Peyer's patch (tissue), 4 donors: ENCODE data around the gene DEGS1. TPM values are rescaled to one million over a fixed set of nuclear protein-coding genes. Genes with fewer than 3 reads are reported as not detected.
A peak's percentile ranks its signal among the peaks of the same experiment; 100 is the strongest.

Experiments
- DNase-seq, 3 donors: peaks; one replicate each; pipeline ENCODE4 v3.0.0-alpha.2; 2017 to 2019
- H3K27ac ChIP-seq, 4 donors: fragments of 200-600 bp; sonication (generic); one replicate each; pipeline ENCODE4 v1.5.1; 2016 to 2019
- H3K27me3 ChIP-seq, 2 donors: fragments of 200-600 bp; sonication (generic); one replicate each; pipeline ENCODE4 v1.5.1; 2019
- H3K36me3 ChIP-seq, 3 donors: fragments of 200-600 bp; sonication (generic); one replicate each; pipeline ENCODE4 v1.5.1; 2016 to 2019
- H3K4me1 ChIP-seq, 4 donors: fragments of 200-600 bp; sonication (generic); one replicate each; pipeline ENCODE4 v1.5.1; 2016 to 2019
- H3K4me3 ChIP-seq, 4 donors: fragments of 200-600 bp; sonication (generic); 1 replicate in 3 of 4; 2 replicates in 1 of 4; pipeline ENCODE4 v1.5.1; 2016 to 2019; ENCODE audit warnings: mild to moderate bottlenecking in 1 of 4
- H3K9me3 ChIP-seq, 4 donors: fragments of 200-600 bp; sonication (generic); one replicate each; pipeline ENCODE4 v1.5.1; 2016 to 2019; ENCODE audit warnings: mild to moderate bottlenecking in 1 of 4
- POLR2A ChIP-seq, 2 donors: fragments of 450-650 bp; IDR thresholded peaks; one replicate each; pipeline ENCODE4 v1.5.1; 2017; ENCODE audit warnings: antibody characterized with exemption in 2 of 2, mild to moderate bottlenecking in 2 of 2, moderate library complexity in 2 of 2
- total RNA-seq, 4 donors: library from RNA; depleted of rRNA; stranded (reverse); fragments of >200 nt; gene quantifications; one replicate each; pipeline ENCODE4 v1.1.0, GENCODE V29; 2016
- TF ChIP-seq, protein P1 (sequence below), 6 experiments: fragments of 450-650 bp in 4 of 6; fragments of 200-600 bp in 2 of 6; sonication (generic) in 1 of 6; IDR thresholded peaks; one replicate each; pipeline ENCODE4 v1.5.1; 2017 to 2019; ENCODE audit warnings: antibody characterized with exemption in 6 of 6, mild to moderate bottlenecking in 3 of 6, moderate library complexity in 1 of 6

The DEGS1 gene
- total RNA-seq, 4 donors from 2014 or later: 14.6 to 46.4 (median 20.0) TPM

DNA sequence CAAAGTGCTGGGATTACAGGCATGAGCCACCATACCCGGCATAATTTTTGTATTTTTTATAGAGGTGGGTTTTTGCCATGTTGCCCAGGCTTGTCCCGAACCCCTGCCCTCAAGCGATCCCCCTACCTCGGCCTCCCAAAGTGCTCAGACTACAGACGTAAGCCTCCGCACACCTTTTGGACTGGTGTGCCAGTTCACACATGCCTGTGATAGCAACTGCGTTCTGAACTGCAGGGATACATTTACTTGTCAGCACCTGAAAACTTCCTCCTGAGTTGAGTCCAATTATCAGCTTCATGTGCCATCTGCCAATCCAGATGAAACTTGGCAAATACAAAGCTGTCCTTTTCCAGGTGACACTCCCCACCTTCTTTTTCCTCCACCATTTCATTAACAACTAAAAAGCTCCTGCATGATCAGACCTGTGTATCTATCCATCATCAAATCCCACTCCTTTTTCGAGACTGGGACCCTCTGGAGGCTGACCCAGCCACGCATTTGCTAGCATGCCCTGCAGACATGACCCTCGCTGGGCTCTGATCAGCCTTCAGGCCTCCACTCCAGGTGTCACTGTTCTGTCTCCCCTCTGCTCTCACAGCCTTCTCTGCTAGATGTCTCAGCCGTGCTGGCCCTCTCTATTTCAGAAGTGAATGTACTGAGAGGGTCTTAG is 2.1 kb upstream of the DEGS1 start:
- no peak for DNase-seq
- H3K36me3 ChIP-seq: no peaks in the 10 kb centered on the region
- TF ChIP-seq, protein P1, sequence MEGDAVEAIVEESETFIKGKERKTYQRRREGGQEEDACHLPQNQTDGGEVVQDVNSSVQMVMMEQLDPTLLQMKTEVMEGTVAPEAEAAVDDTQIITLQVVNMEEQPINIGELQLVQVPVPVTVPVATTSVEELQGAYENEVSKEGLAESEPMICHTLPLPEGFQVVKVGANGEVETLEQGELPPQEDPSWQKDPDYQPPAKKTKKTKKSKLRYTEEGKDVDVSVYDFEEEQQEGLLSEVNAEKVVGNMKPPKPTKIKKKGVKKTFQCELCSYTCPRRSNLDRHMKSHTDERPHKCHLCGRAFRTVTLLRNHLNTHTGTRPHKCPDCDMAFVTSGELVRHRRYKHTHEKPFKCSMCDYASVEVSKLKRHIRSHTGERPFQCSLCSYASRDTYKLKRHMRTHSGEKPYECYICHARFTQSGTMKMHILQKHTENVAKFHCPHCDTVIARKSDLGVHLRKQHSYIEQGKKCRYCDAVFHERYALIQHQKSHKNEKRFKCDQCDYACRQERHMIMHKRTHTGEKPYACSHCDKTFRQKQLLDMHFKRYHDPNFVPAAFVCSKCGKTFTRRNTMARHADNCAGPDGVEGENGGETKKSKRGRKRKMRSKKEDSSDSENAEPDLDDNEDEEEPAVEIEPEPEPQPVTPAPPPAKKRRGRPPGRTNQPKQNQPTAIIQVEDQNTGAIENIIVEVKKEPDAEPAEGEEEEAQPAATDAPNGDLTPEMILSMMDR (IDR thresholded peaks at IDR 0.05): no peak
- no peak for TF ChIP-seq POLR2A (IDR thresholded peaks at IDR 0.05)
- H3K27me3 ChIP-seq: no peaks in the 10 kb centered on the region
- H3K9me3 ChIP-seq: no peaks in the 10 kb centered on the region
- H3K4me1 ChIP-seq: peaks cover 0 to 19% (median 2%) of the 10 kb centered on the region in 4 donors
- H3K27ac ChIP-seq: no peak overlapping the region
- H3K4me3 ChIP-seq: no peak overlapping the region

DNA sequence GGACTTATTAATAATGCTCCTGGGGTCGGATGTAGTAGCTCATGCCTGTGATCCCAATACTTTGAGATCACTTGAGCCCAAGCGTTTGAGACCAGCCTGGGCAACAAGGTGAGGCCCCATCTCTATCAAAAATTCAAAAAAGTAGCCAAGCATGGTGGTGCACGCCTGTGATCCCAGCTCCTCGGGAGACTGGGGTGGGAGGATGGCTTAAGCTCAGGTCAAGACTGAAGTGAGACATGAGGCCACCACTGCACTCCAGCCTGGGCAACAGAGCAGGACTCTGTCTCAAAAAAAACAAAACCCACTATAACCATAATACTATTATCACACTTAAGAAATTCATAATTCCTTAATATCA is 1.6 kb upstream of the DEGS1 start:
- Histone ChIP-seq H3K4me1 (peaks cover 0 to 19% (median 4%) of the 10 kb centered on the region in 4 donors), H3K27me3 (no peaks in the 10 kb centered on the region), H3K27ac (no peak overlapping the region), H3K9me3 (no peaks in the 10 kb centered on the region), H3K36me3 (no peaks in the 10 kb centered on the region), H3K4me3 (no peak overlapping the region)
- no peak for DNase-seq
- TF ChIP-seq, protein P1 (IDR thresholded peaks at IDR 0.05): no peak
- TF ChIP-seq POLR2A (IDR thresholded peaks at IDR 0.05): no peak

DNA sequence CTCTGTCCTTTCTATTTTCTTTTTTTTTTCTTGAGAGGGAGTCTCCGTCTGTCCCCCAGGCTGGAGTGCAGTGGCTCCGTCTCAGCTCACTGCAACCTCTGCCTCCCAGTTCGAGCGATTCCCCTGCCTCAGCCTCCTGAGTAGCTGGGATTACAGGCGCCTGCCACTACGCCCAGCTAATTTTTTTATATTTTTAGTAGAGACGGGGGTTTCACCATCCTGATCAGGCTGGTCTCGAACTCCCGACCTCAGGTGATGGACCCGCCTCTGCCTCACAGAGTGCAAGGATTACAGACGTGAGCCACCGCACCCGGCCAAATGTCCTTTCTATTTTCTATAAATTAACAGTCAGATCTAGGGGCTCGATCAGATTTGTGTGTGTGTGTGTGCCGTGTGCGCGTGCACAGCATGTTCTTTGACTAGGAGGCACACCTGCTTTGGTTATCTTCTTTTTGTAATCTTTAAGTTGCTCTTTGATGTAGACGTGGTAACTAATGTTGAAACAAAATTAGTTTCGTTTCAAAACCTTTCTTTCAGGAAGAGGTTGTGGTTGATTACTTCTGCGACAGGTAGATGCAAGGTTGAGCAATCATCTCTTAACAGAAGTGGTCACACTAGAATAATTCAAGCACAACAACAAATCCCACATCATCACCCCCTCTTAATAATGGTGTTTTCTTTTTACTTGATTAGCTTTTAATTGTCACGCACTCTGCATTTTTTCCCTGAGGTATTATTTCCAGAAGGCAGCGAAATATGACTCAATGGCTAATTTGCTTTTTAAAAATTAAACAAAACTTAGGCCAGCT is 779 bp upstream of the DEGS1 start:
- H3K27ac ChIP-seq: peak overlapping the region; percentile 94 to 100 (median 96)
- DNase-seq: peak in 2 of 3 donors; percentile 48 to 71
- no peaks in the 10 kb centered on the region for H3K9me3 ChIP-seq
- peak overlapping the region; percentile 62 to 97 (median 90) for H3K4me3 ChIP-seq
- H3K36me3 ChIP-seq: no peaks in the 10 kb centered on the region
- no peaks in the 10 kb centered on the region for H3K27me3 ChIP-seq
- H3K4me1 ChIP-seq: peaks cover 0 to 19% (median 4%) of the 10 kb centered on the region in 4 donors
- TF ChIP-seq POLR2A (IDR thresholded peaks at IDR 0.05): no peak
- TF ChIP-seq, protein P1 (IDR thresholded peaks at IDR 0.05): no peak

DNA sequence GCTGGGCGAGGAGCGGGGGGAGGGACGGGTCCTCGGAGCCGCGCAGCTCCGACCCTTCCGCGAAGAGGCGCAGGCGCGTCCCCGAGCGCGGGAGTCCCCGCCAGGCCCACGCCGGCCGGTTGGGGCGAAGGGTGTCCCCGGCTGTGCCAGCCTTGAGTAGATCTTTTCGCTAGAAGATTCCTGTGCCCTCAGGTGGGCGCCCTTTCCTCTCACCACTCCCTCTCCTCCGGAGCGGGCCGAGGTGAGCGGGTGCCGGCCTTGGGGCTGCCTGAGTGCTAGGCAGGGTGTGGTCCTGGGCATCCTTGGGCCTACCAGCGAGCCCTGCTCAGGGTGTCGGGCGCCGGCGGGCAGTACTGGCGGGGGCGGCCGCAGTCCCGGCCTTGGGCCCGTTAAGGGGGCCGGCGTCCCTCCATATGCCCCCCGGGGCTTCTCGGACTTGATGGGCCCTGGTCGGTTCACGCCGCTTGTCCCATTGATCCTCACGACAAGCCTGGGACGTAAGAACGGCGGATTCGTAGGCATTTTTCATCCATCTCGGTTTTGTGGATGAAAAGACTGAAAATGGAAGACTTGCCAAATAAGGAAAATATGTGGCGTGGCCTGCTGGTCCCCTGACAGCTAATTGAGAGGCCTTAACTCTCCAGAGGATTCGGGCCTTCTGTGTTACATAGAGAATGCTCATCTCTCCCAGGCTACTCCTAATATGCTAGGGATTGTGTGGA is 712 bp downstream of the DEGS1 start:
- no peak for TF ChIP-seq POLR2A (IDR thresholded peaks at IDR 0.05)
- TF ChIP-seq, protein P1 (IDR thresholded peaks at IDR 0.05): no peak
- Histone ChIP-seq H3K4me3 (peak overlapping the region; percentile 62 to 97 (median 90)), H3K27me3 (no peaks in the 10 kb centered on the region), H3K27ac (peak overlapping the region; percentile 94 to 100 (median 96)), H3K4me1 (peaks cover 0 to 19% (median 4%) of the 10 kb centered on the region in 4 donors), H3K36me3 (no peaks in the 10 kb centered on the region), H3K9me3 (no peaks in the 10 kb centered on the region)
- DNase-seq: peak; percentile 53 to 76 (median 75)

DNA sequence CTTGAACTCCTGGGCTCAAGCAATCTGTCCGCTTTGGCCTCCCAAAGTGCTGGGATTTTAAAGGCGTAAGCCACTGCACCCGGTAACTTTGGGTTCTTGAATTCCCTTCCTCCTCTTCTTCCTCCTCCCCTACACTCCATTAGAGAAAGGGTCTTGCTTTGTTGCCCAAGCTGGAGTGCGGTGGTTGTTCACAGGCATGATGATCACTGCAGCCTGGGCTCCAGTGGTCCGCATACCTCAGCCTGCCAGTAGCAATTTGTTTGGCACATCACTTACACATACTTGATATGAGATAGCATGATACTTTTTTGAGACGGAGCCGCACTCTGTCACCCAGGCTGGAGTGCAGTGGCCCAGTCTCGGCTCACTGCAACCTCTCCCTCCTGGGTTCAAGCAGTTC is 2.2 kb downstream of the DEGS1 start:
- Histone ChIP-seq H3K27ac (peak overlapping the region in 1 of 4 donors; percentile 31), H3K36me3 (no peaks in the 10 kb centered on the region), H3K27me3 (no peaks in the 10 kb centered on the region), H3K4me3 (peak overlapping the region in 1 of 4 donors; percentile 94), H3K4me1 (peaks cover 0 to 19% (median 4%) of the 10 kb centered on the region in 4 donors), H3K9me3 (no peaks in the 10 kb centered on the region)
- TF ChIP-seq POLR2A (IDR thresholded peaks at IDR 0.05): no peak
- TF ChIP-seq, protein P1 (IDR thresholded peaks at IDR 0.05): no peak
- peak in 1 of 3 donors; percentile 37 for DNase-seq
